GM12891 (cell line): Measurements from ENCODE around the gene CTDSPL.

Experiments used
- POLR2A ChIP-seq: IDR thresholded peaks from 2 replicates; pipeline ENCODE4 v1.6.1; 2011; ENCODE audit warnings: low read depth, low read length, control low read depth
- POLR2AphosphoS5 ChIP-seq: IDR thresholded peaks from 2 replicates; pipeline ENCODE4 v1.6.1; 2011; ENCODE audit warnings: low read depth, low read length, control low read depth

DNA sequence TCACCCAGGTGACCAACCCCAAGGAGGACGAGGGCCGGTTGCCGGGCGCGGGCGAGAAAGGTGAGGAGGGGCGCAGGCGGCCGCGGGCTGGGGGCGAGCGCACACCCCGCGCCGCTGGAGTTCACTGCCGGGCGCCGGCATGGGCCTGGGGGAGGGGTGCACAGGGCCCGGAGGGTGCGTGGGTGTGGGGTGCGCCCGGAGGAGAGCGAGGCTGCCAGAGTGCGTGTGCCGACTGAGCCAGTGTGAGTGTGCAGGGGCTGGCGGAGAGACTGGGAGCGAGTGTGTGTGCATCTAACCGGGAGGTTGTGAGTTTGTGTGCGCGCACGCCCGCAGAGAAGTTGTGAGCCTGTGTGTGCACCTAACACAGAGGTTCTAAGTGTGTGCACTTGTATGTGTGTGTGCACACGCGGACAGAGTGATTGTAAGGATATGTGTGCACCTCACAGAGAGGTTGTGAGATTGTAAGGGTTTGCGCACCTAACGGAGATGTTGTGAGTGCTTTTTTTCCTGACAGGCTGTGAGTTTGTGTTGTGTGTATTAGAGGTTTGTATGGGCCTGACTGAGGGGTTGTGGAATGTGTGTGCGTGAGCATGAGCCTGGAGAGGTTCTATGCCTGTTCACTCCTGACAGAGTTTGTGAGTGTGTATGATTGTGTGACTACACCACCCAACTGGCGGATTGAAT, 681 bp downstream of the CTDSPL start:
- TF ChIP-seq POLR2A: no peak
- no peak for TF ChIP-seq POLR2AphosphoS5
